Measurements from ENCODE around the gene UCK2.

DNA sequence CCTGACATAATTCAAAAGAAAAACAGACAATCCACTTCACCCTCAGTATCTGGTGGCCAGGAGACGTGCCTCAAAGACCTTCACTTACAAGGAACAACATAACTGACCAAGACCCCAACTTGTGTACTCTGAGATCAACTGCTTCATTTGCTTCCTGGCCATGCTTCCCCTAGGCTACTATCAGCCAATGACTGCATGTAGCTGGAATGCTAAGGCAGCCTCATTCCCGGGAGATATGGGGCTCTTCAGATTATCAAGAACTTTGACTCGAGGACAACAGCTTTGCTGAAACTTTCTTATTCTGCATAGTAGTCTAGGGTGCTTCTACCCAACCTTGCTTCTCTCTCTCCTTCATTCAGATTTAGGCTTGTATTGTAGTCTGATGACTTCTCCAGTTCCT is 11.7 kb upstream of the UCK2 start:
- TF ChIP-seq POLR2A (IDR thresholded peaks at IDR 0.05; ENCODE audit: borderline replicate concordance, extremely low read depth, insufficient read depth, insufficient read length) (no peak), POLR2AphosphoS5 (IDR thresholded peaks at IDR 0.05; ENCODE audit: low read depth, low read length) (no peak), ZNF274 (IDR thresholded peaks at IDR 0.05; ENCODE audit: low read depth, low read length) (no peak), EZH2phosphoT487 (IDR thresholded peaks at IDR 0.05; ENCODE audit: borderline replicate concordance) (no peak), EZH2 (IDR thresholded peaks at IDR 0.05) (no peak)

Measured in HCT116 (cell line).